Panc1 (cell line): Measurements from ENCODE around the gene PDE12.

ENCODE experiments used
- POLR2AphosphoS5 ChIP-seq: IDR thresholded peaks from 2 replicates; pipeline ENCODE4 v1.6.1; 2012; ENCODE audit warnings: mild to moderate bottlenecking, low read depth, low read length, moderate library complexity
- SIN3A ChIP-seq: IDR thresholded peaks from 2 replicates; pipeline ENCODE4 v1.6.1; 2012; ENCODE audit warnings: low read depth, mild to moderate bottlenecking, low read length, moderate library complexity, borderline replicate concordance; ENCODE audit not compliant: insufficient read depth
- TCF7L2 ChIP-seq: IDR thresholded peaks from 2 replicates; pipeline ENCODE4 v1.6.1; 2011; ENCODE audit warnings: mild to moderate bottlenecking, low read depth, low read length, inconsistent platforms
- TF ChIP-seq, protein P1 (sequence below): fragments of 450-650 bp; IDR thresholded peaks from 2 replicates; pipeline ENCODE4 v1.5.1; 2017; ENCODE audit warnings: mild to moderate bottlenecking
- TF ChIP-seq, protein P2 (sequence below), 2 experiments: IDR thresholded peaks; 2 replicates each; pipeline ENCODE4 v1.6.1; 2011 to 2012; ENCODE audit warnings: low read depth in 2 of 2, control low read depth in 1 of 2, low read length in 1 of 2, mild to moderate bottlenecking in 1 of 2, moderate library complexity in 1 of 2; ENCODE audit not compliant: insufficient read depth in 1 of 2

GRCh38 chr3:57616233-57616632 is 60.2 kb downstream of the PDE12 start:
- TF ChIP-seq POLR2AphosphoS5 (no peak), TCF7L2 (no peak), SIN3A (no peak)
- TF ChIP-seq, protein P1, sequence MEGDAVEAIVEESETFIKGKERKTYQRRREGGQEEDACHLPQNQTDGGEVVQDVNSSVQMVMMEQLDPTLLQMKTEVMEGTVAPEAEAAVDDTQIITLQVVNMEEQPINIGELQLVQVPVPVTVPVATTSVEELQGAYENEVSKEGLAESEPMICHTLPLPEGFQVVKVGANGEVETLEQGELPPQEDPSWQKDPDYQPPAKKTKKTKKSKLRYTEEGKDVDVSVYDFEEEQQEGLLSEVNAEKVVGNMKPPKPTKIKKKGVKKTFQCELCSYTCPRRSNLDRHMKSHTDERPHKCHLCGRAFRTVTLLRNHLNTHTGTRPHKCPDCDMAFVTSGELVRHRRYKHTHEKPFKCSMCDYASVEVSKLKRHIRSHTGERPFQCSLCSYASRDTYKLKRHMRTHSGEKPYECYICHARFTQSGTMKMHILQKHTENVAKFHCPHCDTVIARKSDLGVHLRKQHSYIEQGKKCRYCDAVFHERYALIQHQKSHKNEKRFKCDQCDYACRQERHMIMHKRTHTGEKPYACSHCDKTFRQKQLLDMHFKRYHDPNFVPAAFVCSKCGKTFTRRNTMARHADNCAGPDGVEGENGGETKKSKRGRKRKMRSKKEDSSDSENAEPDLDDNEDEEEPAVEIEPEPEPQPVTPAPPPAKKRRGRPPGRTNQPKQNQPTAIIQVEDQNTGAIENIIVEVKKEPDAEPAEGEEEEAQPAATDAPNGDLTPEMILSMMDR = no peak
- TF ChIP-seq, protein P2, sequence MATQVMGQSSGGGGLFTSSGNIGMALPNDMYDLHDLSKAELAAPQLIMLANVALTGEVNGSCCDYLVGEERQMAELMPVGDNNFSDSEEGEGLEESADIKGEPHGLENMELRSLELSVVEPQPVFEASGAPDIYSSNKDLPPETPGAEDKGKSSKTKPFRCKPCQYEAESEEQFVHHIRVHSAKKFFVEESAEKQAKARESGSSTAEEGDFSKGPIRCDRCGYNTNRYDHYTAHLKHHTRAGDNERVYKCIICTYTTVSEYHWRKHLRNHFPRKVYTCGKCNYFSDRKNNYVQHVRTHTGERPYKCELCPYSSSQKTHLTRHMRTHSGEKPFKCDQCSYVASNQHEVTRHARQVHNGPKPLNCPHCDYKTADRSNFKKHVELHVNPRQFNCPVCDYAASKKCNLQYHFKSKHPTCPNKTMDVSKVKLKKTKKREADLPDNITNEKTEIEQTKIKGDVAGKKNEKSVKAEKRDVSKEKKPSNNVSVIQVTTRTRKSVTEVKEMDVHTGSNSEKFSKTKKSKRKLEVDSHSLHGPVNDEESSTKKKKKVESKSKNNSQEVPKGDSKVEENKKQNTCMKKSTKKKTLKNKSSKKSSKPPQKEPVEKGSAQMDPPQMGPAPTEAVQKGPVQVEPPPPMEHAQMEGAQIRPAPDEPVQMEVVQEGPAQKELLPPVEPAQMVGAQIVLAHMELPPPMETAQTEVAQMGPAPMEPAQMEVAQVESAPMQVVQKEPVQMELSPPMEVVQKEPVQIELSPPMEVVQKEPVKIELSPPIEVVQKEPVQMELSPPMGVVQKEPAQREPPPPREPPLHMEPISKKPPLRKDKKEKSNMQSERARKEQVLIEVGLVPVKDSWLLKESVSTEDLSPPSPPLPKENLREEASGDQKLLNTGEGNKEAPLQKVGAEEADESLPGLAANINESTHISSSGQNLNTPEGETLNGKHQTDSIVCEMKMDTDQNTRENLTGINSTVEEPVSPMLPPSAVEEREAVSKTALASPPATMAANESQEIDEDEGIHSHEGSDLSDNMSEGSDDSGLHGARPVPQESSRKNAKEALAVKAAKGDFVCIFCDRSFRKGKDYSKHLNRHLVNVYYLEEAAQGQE (IDR thresholded peaks at IDR 0.05; ENCODE audit: insufficient read depth in 1 of 2, low read depth in 2 of 2, low read length in 1 of 2) = no peak
